GM23338 (cell line): ENCODE data around the gene NUDT12. TPM values are rescaled to one million over a fixed set of nuclear protein-coding genes. Genes with fewer than 3 reads are reported as not detected.

Experiments used
- ATAC-seq: fragments of 200-7000 bp; cut with Tn5 transposase; 3 replicates; pipeline ENCODE4 v1.9.1; 2020
- DNase-seq: peaks from one replicate; pipeline ENCODE4 v3.0.0-alpha.2; 2015; ENCODE audit warnings: low spot score
- H2AFZ ChIP-seq: fragments of 200-600 bp; sonication (generic); 2 replicates; pipeline ENCODE4 v1.8.0; 2016; ENCODE audit warnings: antibody characterized with exemption, mild to moderate bottlenecking, moderate library complexity
- H3F3A ChIP-seq: fragments of 200-600 bp; sonication (generic); replicated peaks from 2 replicates; pipeline ENCODE4 v1.8.0; 2017; ENCODE audit warnings: antibody characterized with exemption, mixed run types, low read depth
- H3K27ac ChIP-seq: fragments of 200-600 bp; sonication (generic); 2 replicates; pipeline ENCODE4 v1.6.1; 2016; ENCODE audit warnings: low read depth
- H3K27me3 ChIP-seq: fragments of 200-600 bp; sonication (generic); 2 replicates; pipeline ENCODE4 v1.8.0; 2016; ENCODE audit warnings: mild to moderate bottlenecking, mixed run types, moderate library complexity; ENCODE audit not compliant: insufficient read depth
- H3K36me3 ChIP-seq: fragments of 200-600 bp; sonication (generic); 2 replicates; pipeline ENCODE4 v1.8.0; 2016; ENCODE audit warnings: mild to moderate bottlenecking; ENCODE audit not compliant: insufficient read depth
- H3K4me1 ChIP-seq: fragments of 200-600 bp; sonication (generic); 2 replicates; pipeline ENCODE4 v1.8.0; 2016; ENCODE audit warnings: mild to moderate bottlenecking, moderate library complexity; ENCODE audit not compliant: insufficient read depth
- H3K4me2 ChIP-seq: fragments of 200-600 bp; sonication (generic); 2 replicates; pipeline ENCODE4 v1.7.1; 2017; ENCODE audit warnings: mixed run types
- H3K4me3 ChIP-seq: fragments of 200-600 bp; sonication (generic); 2 replicates; pipeline ENCODE4 v1.6.1; 2016; ENCODE audit warnings: mixed run types
- H3K79me2 ChIP-seq: fragments of 200-600 bp; sonication (generic); replicated peaks from 2 replicates; pipeline ENCODE4 v1.8.0; 2017; ENCODE audit warnings: mild to moderate bottlenecking; ENCODE audit not compliant: insufficient read depth
- H3K9me2 ChIP-seq: fragments of 200-600 bp; sonication (generic); 2 replicates; pipeline ENCODE4 v1.8.0; 2017; ENCODE audit not compliant: insufficient read depth
- H4K20me1 ChIP-seq: fragments of 200-600 bp; sonication (generic); replicated peaks from 2 replicates; pipeline ENCODE4 v1.8.0; 2017; ENCODE audit warnings: mild to moderate bottlenecking; ENCODE audit not compliant: insufficient read depth
- H3K27ac Mint-ChIP-seq: 2 replicates; pipeline ENCODE4 v1.8.0; 2020; ENCODE audit warnings: inconsistent platforms, mild to moderate bottlenecking, moderate library complexity, mixed read lengths
- H3K27me3 Mint-ChIP-seq: 3 replicates; pipeline ENCODE4 v1.8.0; 2022; ENCODE audit warnings: low read depth, mild to moderate bottlenecking, moderate library complexity, mixed read lengths, inconsistent platforms; ENCODE audit not compliant: insufficient read depth, poor library complexity
- H3K36me3 Mint-ChIP-seq: 3 replicates; pipeline ENCODE4 v1.8.0; 2021; ENCODE audit warnings: low read depth, mild to moderate bottlenecking, inconsistent platforms, moderate library complexity, mixed read lengths
- H3K4me1 Mint-ChIP-seq: 3 replicates; pipeline ENCODE4 v1.8.0; 2020; ENCODE audit warnings: mild to moderate bottlenecking, inconsistent platforms, mixed read lengths
- H3K4me3 Mint-ChIP-seq: 3 replicates; pipeline ENCODE4 v1.8.0; 2021; ENCODE audit warnings: moderate library complexity, mild to moderate bottlenecking, inconsistent platforms, mixed read lengths
- H3K9me3 Mint-ChIP-seq: 3 replicates; pipeline ENCODE4 v1.8.0; 2020; ENCODE audit warnings: moderate library complexity, mild to moderate bottlenecking, inconsistent platforms, mixed read lengths
- CREB1 ChIP-seq: fragments of 250-450 bp; sonication (Bioruptor Pico); IDR thresholded peaks from 2 replicates; pipeline ENCODE4 v1.5.0; 2020; ENCODE audit warnings: low read depth, mild to moderate bottlenecking, moderate library complexity
- EZH2 ChIP-seq: fragments of 200-600 bp; sonication (generic); IDR thresholded peaks from one replicate; pipeline ENCODE4 v1.8.0; 2017; ENCODE audit warnings: antibody characterized with exemption, mild to moderate bottlenecking, low read depth; ENCODE audit not compliant: unreplicated experiment
- EZH2phosphoT487 ChIP-seq: fragments of 200-600 bp; sonication (generic); IDR thresholded peaks from one replicate; pipeline ENCODE4 v1.8.1; 2018; ENCODE audit warnings: antibody characterized with exemption; ENCODE audit not compliant: unreplicated experiment
- JUNB ChIP-seq: IDR thresholded peaks from one replicate; pipeline ENCODE4 v1.6.1; 2016; ENCODE audit warnings: antibody characterized with exemption; ENCODE audit not compliant: unreplicated experiment
- NANOG ChIP-seq: IDR thresholded peaks from 2 replicates; pipeline ENCODE4 v1.6.1; 2016; ENCODE audit warnings: antibody characterized with exemption, borderline replicate concordance
- POLR2AphosphoS5 ChIP-seq: IDR thresholded peaks from 2 replicates; pipeline ENCODE4 v1.6.1; 2016; ENCODE audit warnings: antibody characterized with exemption, low read depth
- STAT1 ChIP-seq: IDR thresholded peaks from one replicate; pipeline ENCODE4 v1.6.1; 2016; ENCODE audit warnings: antibody characterized with exemption; ENCODE audit not compliant: unreplicated experiment
- ZNF114 ChIP-seq: fragments of 250-450 bp; sonication (Bioruptor Pico); IDR thresholded peaks from 2 replicates; pipeline ENCODE4 v1.5.0; 2020; ENCODE audit warnings: mild to moderate bottlenecking, moderate library complexity
- ZNF331 ChIP-seq: fragments of 250-450 bp; sonication (Bioruptor Pico); IDR thresholded peaks from 2 replicates; pipeline ENCODE4 v1.5.0; 2020; ENCODE audit warnings: low read depth, mild to moderate bottlenecking, moderate library complexity
- polyA plus RNA-seq: library from polyadenylated mRNA; unstranded; fragments of >200 nt; fragmentation: Nextera tagmentation; extraction: Ambion mirVana; gene quantifications from 2 replicates; pipeline ENCODE4 v1.2.1, GENCODE V29; 2016
- total RNA-seq: library from RNA; depleted of rRNA; stranded (reverse); fragments of >200 nt; shearing (Covaris generic); gene quantifications from 2 replicates; pipeline ENCODE4 v1.2.3, GENCODE V29; 2014
- TF ChIP-seq, protein P1 (sequence below): IDR thresholded peaks from 2 replicates; pipeline ENCODE4 v1.6.1; 2016; ENCODE audit warnings: antibody characterized with exemption
- TF ChIP-seq, protein P2 (sequence below), 2 experiments: fragments of 200-600 bp in 1 of 2; sonication (generic) in 1 of 2; conservative IDR thresholded peaks; 2 replicates each; pipeline versions ENCODE4 v1.5.1 to v1.6.1; 2016 to 2017; ENCODE audit warnings: antibody characterized with exemption in 2 of 2, low read depth in 2 of 2, mild to moderate bottlenecking in 2 of 2, moderate library complexity in 1 of 2
- TF ChIP-seq, protein P3 (sequence below): IDR thresholded peaks from one replicate; pipeline ENCODE4 v1.6.1; 2018; ENCODE audit warnings: antibody characterized with exemption; ENCODE audit not compliant: unreplicated experiment

The NUDT12 gene
- total and polyA plus RNA-seq, 2 experiments from 2014 or later: 11.5 to 12.8 TPM

DNA sequence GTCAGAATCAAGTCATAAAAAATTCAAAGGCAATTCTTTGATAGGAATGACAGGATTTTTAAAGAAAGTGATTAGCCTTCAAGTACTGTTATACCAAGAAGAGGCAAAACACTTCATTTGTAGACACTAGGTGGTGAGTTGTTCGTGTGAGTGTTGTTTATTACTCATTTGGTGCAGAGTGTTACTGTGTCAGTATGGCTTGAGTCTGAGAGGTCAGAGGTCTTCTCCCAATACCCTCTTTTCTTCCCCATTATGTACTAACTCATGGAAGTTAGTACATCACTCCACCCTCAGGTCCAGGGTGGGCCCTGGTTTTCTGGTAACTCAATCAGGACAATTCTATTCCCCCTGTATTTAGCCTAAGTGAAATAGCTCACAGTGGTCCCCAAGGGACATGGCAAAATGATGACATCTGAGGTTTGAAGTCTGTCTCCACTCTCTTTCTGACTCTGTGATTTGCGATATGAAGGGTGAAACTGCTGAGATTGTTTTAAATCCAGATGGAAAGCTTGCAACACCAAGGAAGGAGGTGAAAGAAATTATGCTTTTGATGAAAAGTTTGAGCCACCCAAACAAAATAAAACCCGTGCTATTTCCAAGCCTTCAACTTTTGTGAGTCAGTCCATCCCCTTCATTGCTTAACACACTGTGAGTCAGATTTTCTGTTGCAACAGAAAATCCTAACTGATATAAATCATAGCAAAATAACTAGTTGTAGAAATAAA lies 56.8 kb downstream of the NUDT12 start:
- ATAC-seq: no peak
- peaks cover 21% of the 10 kb centered on the region for H3K4me1 ChIP-seq
- no peak overlapping the region for H2AFZ ChIP-seq
- H3K9me2 ChIP-seq: no peaks in the 10 kb centered on the region
- H3K27ac Mint-ChIP-seq: no peak overlapping the region
- TF ChIP-seq ZNF331 (CRISPR knock-in tag) (no peak), ZNF114 (CRISPR knock-in tag) (no peak), NANOG (no peak), EZH2phosphoT487 (no peak)
- TF ChIP-seq, protein P1, sequence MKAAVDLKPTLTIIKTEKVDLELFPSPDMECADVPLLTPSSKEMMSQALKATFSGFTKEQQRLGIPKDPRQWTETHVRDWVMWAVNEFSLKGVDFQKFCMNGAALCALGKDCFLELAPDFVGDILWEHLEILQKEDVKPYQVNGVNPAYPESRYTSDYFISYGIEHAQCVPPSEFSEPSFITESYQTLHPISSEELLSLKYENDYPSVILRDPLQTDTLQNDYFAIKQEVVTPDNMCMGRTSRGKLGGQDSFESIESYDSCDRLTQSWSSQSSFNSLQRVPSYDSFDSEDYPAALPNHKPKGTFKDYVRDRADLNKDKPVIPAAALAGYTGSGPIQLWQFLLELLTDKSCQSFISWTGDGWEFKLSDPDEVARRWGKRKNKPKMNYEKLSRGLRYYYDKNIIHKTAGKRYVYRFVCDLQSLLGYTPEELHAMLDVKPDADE: no peak
- TF ChIP-seq, protein P2, sequence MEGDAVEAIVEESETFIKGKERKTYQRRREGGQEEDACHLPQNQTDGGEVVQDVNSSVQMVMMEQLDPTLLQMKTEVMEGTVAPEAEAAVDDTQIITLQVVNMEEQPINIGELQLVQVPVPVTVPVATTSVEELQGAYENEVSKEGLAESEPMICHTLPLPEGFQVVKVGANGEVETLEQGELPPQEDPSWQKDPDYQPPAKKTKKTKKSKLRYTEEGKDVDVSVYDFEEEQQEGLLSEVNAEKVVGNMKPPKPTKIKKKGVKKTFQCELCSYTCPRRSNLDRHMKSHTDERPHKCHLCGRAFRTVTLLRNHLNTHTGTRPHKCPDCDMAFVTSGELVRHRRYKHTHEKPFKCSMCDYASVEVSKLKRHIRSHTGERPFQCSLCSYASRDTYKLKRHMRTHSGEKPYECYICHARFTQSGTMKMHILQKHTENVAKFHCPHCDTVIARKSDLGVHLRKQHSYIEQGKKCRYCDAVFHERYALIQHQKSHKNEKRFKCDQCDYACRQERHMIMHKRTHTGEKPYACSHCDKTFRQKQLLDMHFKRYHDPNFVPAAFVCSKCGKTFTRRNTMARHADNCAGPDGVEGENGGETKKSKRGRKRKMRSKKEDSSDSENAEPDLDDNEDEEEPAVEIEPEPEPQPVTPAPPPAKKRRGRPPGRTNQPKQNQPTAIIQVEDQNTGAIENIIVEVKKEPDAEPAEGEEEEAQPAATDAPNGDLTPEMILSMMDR (conservative IDR thresholded peaks at IDR 0.05; ENCODE audit: low read depth in 2 of 2): no peak
- H3F3A ChIP-seq: no peaks in the 10 kb centered on the region
- H3K9me3 Mint-ChIP-seq: peaks cover 6% of the 10 kb centered on the region; the same call in 2 of the 3 replicates
- no peak overlapping the region for H3K27ac ChIP-seq
- H3K4me2 ChIP-seq: no peak overlapping the region
- H4K20me1 ChIP-seq: no peaks in the 10 kb centered on the region
- no peak overlapping the region for H3K4me3 ChIP-seq
- H3K27me3 ChIP-seq: no peaks in the 10 kb centered on the region
- H3K27me3 Mint-ChIP-seq: no peaks in the 10 kb centered on the region
- no peaks in the 10 kb centered on the region for H3K36me3 ChIP-seq
- H3K79me2 ChIP-seq: no peaks in the 10 kb centered on the region
- H3K36me3 Mint-ChIP-seq: no peaks in the 10 kb centered on the region; the same call in 2 of the 3 replicates
- no peak for DNase-seq
- peaks cover 20% of the 10 kb centered on the region for H3K4me1 Mint-ChIP-seq
- H3K4me3 Mint-ChIP-seq: no peak overlapping the region

DNA sequence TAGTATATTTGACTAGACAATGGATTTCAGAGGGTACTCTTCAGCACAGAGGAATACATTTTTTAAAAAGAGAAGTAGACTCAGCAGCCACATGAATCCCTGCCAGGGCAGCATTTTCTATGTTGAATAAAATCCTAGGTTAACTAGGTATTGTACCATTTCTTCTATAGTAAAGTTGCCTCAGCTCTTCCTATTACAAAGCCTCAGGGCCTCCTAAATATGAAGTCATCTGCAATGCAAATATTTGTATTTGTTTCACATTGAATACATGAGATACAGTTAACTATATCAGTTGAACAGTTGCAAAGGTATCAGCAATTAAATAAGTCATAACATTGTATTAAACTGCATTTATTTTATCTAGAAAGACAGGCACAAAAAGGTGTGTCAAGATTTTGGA lies 59.5 kb downstream of the NUDT12 start:
- H3K27me3 Mint-ChIP-seq: no peaks in the 10 kb centered on the region
- peaks cover 6% of the 10 kb centered on the region; the same call in 2 of the 3 replicates for H3K9me3 Mint-ChIP-seq
- Histone ChIP-seq H3K79me2 (no peaks in the 10 kb centered on the region), H4K20me1 (no peaks in the 10 kb centered on the region), H3K4me1 (peaks cover 44% of the 10 kb centered on the region), H3K4me3 (no peak overlapping the region), H3F3A (no peaks in the 10 kb centered on the region; the same call in 1 of the 2 replicates), H3K36me3 (no peaks in the 10 kb centered on the region), H3K27me3 (no peaks in the 10 kb centered on the region), H3K4me2 (0 out of 2 replicates have a peak overlapping the region, but pooled peaks have one; percentile 0), H3K9me2 (no peaks in the 10 kb centered on the region), H3K27ac (no peak overlapping the region), H2AFZ (no peak overlapping the region)
- no peak for DNase-seq
- H3K4me1 Mint-ChIP-seq: peaks cover 40% of the 10 kb centered on the region
- no peak overlapping the region for H3K4me3 Mint-ChIP-seq
- no peak for ATAC-seq
- H3K36me3 Mint-ChIP-seq: no peaks in the 10 kb centered on the region; the same call in 2 of the 3 replicates
- H3K27ac Mint-ChIP-seq: peak overlapping the region; percentile 57; the same call in 1 of the 2 replicates
- TF ChIP-seq, protein P3, sequence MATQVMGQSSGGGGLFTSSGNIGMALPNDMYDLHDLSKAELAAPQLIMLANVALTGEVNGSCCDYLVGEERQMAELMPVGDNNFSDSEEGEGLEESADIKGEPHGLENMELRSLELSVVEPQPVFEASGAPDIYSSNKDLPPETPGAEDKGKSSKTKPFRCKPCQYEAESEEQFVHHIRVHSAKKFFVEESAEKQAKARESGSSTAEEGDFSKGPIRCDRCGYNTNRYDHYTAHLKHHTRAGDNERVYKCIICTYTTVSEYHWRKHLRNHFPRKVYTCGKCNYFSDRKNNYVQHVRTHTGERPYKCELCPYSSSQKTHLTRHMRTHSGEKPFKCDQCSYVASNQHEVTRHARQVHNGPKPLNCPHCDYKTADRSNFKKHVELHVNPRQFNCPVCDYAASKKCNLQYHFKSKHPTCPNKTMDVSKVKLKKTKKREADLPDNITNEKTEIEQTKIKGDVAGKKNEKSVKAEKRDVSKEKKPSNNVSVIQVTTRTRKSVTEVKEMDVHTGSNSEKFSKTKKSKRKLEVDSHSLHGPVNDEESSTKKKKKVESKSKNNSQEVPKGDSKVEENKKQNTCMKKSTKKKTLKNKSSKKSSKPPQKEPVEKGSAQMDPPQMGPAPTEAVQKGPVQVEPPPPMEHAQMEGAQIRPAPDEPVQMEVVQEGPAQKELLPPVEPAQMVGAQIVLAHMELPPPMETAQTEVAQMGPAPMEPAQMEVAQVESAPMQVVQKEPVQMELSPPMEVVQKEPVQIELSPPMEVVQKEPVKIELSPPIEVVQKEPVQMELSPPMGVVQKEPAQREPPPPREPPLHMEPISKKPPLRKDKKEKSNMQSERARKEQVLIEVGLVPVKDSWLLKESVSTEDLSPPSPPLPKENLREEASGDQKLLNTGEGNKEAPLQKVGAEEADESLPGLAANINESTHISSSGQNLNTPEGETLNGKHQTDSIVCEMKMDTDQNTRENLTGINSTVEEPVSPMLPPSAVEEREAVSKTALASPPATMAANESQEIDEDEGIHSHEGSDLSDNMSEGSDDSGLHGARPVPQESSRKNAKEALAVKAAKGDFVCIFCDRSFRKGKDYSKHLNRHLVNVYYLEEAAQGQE: no peak
- TF ChIP-seq EZH2phosphoT487 (no peak), JUNB (no peak), EZH2 (no peak), NANOG (no peak), CREB1 (CRISPR knock-in tag) (no peak), ZNF114 (CRISPR knock-in tag) (no peak), STAT1 (no peak), POLR2AphosphoS5 (no peak)
- TF ChIP-seq, protein P2 (conservative IDR thresholded peaks at IDR 0.05; ENCODE audit: low read depth in 2 of 2): no peak
